K562 (cell line): Measurements from ENCODE around the gene IGLON5. TPM values are rescaled to one million over a fixed set of nuclear protein-coding genes. Genes with fewer than 3 reads are reported as not detected.

ENCODE experiments used
- AFF1 ChIP-seq, 2 experiments: fragments of 450-650 bp; IDR thresholded peaks; 2 replicates each; pipeline ENCODE4 v1.6.1; 2018; ENCODE audit warnings: mild to moderate bottlenecking in 2 of 2, low read depth in 1 of 2; ENCODE audit not compliant: partially characterized antibody in 2 of 2
- CCNT2 ChIP-seq: IDR thresholded peaks from 2 replicates; pipeline ENCODE4 v1.6.1; 2011; ENCODE audit warnings: borderline replicate concordance, low read depth, mild to moderate bottlenecking, moderate library complexity, mixed read lengths, low read length; ENCODE audit not compliant: insufficient read length; ENCODE audit errors: extremely low read depth
- CLOCK ChIP-seq: fragments of 250-450 bp; sonication (Bioruptor Pico); IDR thresholded peaks from 2 replicates; pipeline ENCODE4 v1.4.0; 2020; ENCODE audit warnings: mild to moderate bottlenecking, moderate library complexity, borderline replicate concordance
- ESRRB ChIP-seq: fragments of 250-450 bp; sonication (Bioruptor Pico); IDR thresholded peaks from 2 replicates; pipeline ENCODE4 v1.5.0; 2020; ENCODE audit warnings: mild to moderate bottlenecking, moderate library complexity, borderline replicate concordance
- HLTF ChIP-seq: fragments of 450-650 bp; IDR thresholded peaks from 2 replicates; pipeline ENCODE4 v1.6.1; 2016
- KDM1A ChIP-seq, 2 experiments: fragments of 450-650 bp; IDR thresholded peaks; 2 replicates each; pipeline ENCODE4 v1.6.1; 2016; ENCODE audit warnings: mild to moderate bottlenecking in 2 of 2
- KLF16 ChIP-seq: IDR thresholded peaks from 2 replicates; pipeline ENCODE4 v1.6.1; 2016; ENCODE audit warnings: antibody characterized with exemption
- MED1 ChIP-seq: sonication (generic); formaldehyde crosslinking; IDR thresholded peaks from 2 replicates; pipeline ENCODE4 v1.8.1; 2023; ENCODE audit warnings: missing genetic modification reagents, borderline replicate concordance
- MEF2D ChIP-seq: conservative IDR thresholded peaks from 2 replicates; pipeline ENCODE4 v1.6.1; 2016; ENCODE audit warnings: low read depth, missing genetic modification characterization, missing compliant biosample characterization
- MLX ChIP-seq, 2 experiments: fragments of 450-650 bp in 1 of 2; sonication (generic) in 1 of 2; formaldehyde crosslinking; conservative IDR thresholded peaks; 2 replicates each; pipeline versions ENCODE4 v1.4.0 to v1.8.1; 2020 to 2022; ENCODE audit warnings: mild to moderate bottlenecking in 1 of 2, missing genetic modification reagents in 1 of 2
- NFE2 ChIP-seq: IDR thresholded peaks from 2 replicates; pipeline ENCODE4 v1.6.1; 2014; ENCODE audit warnings: antibody characterized with exemption, low read depth
- NKRF ChIP-seq: fragments of 450-650 bp; IDR thresholded peaks from 2 replicates; pipeline ENCODE4 v1.6.1; 2016; ENCODE audit warnings: borderline replicate concordance
- RUNX1 ChIP-seq: sonication (generic); IDR thresholded peaks from 2 replicates; pipeline ENCODE4 v1.6.1; 2016; ENCODE audit warnings: antibody characterized with exemption, low read depth
- SMARCA5 ChIP-seq: fragments of 450-650 bp; IDR thresholded peaks from 2 replicates; pipeline ENCODE4 v1.6.1; 2016
- ZFP1 ChIP-seq: fragments of 450-650 bp; formaldehyde crosslinking; IDR thresholded peaks from 2 replicates; pipeline ENCODE4 v1.4.0; 2020; ENCODE audit warnings: mild to moderate bottlenecking, mixed read lengths
- ZNF121 ChIP-seq: sonication (generic); formaldehyde crosslinking; conservative IDR thresholded peaks from 2 replicates; pipeline ENCODE4 v1.8.0; 2022; ENCODE audit warnings: missing genetic modification reagents
- ZNF354B ChIP-seq: fragments of 250-450 bp; sonication (Bioruptor Pico); IDR thresholded peaks from 2 replicates; pipeline ENCODE4 v1.4.0; 2020
- ZNF778 ChIP-seq: fragments of 450-650 bp; formaldehyde crosslinking; IDR thresholded peaks from 2 replicates; pipeline ENCODE4 v1.4.0; 2020; ENCODE audit warnings: mild to moderate bottlenecking, moderate library complexity
- polyA plus RNA-seq, 8 experiments: library from polyadenylated mRNA; depleted of rRNA in 4 of 8; stranded (reverse) in 5 of 8; unstranded in 3 of 8; fragments of >200 nt; fragmentation: Nextera tagmentation in 2 of 8; fragmentation: Illumina TruSeq in 1 of 8; extraction: Ambion mirVana in 2 of 8; extraction: Trizol in 1 of 8; gene quantifications; 2 replicates each; pipeline versions ENCODE4 v1.2.1 to v1.2.3, GENCODE V29; 2011 to 2014; ENCODE audit warnings: inconsistent platforms in 1 of 8, missing spikeins in 1 of 8
- total RNA-seq, 7 experiments: library from RNA; depleted of rRNA in 6 of 7; stranded (reverse); fragments of >200 nt in 6 of 7; fragmentation: Illumina TruSeq in 2 of 7; extraction: Trizol in 2 of 7; gene quantifications; 2 replicates each; pipeline versions ENCODE4 v1.2.1 to v1.2.3, GENCODE V29; 2011 to 2021; ENCODE audit warnings: low replicate concordance in 1 of 7

The IGLON5 gene
- total and polyA plus RNA-seq, 9 of the 15 experiments (the other 6 are each of a cell fraction or from before 2014, with no cell fraction given): 0.03 to 0.22 (median 0.14) TPM; not detected in 2

GRCh38 chr19:51366389-51367254 lies 55.2 kb downstream of the IGLON5 start (continued):
- TF ChIP-seq KDM1A (IDR thresholded peaks at IDR 0.05) (no peak), CLOCK (CRISPR knock-in tag) (no peak), AFF1 (IDR thresholded peaks at IDR 0.05; ENCODE audit: low read depth in 1 of 2, partially characterized antibody in 2 of 2) (peak in 1 of 2 experiments; percentile 76), ZNF354B (no peak), NFE2 (no peak), KLF16 (no peak), ZNF778 (CRISPR knock-in tag) (no peak), NKRF (peak; percentile 91), MLX (CRISPR knock-in tag; conservative IDR thresholded peaks at IDR 0.05) (no peak), CCNT2 (peak; percentile 24), SMARCA5 (peak; percentile 78), ZFP1 (CRISPR knock-in tag) (no peak), ZNF121 (CRISPR knock-in tag) (no peak), MED1 (CRISPR knock-in tag) (no peak), MEF2D (0 out of 2 replicates have a peak, but pooled peaks have one; percentile 41), RUNX1 (no peak), ESRRB (CRISPR knock-in tag) (no peak), HLTF (peak; percentile 93)
